ENCODE measurements around the gene TM4SF18. TPM values are rescaled to one million over a fixed set of nuclear protein-coding genes. Genes with fewer than 3 reads are reported as not detected.
A peak's percentile ranks its signal among the peaks of the same experiment; 100 is the strongest.

Gene TM4SF18
- total RNA-seq, 4 donors from 2014 or later: 6.7 to 35.5 (median 14.6) TPM

- no peaks in the 10 kb centered on the region for H3K27me3 ChIP-seq
- H3K36me3 ChIP-seq: no peaks in the 10 kb centered on the region
- no peaks in the 10 kb centered on the region for H3K4me1 ChIP-seq
- H3K27ac ChIP-seq: peak overlapping the region; percentile 31 to 74
- H3K4me3 ChIP-seq: peak overlapping the region; percentile 6 to 7
- DNase-seq: no peak
- TF ChIP-seq CTCF (IDR thresholded peaks at IDR 0.05): no peak
- TF ChIP-seq POLR2A (IDR thresholded peaks at IDR 0.05): no peak
- H3K9me3 ChIP-seq: no peaks in the 10 kb centered on the region
- intact Hi-C loops (cut with DNase I; ENCODE audit: low total_unique reads): no loop called here
Observed at GRCh38 chr3:149332771-149333170, 665 bp downstream of the TM4SF18 start.

DNA sequence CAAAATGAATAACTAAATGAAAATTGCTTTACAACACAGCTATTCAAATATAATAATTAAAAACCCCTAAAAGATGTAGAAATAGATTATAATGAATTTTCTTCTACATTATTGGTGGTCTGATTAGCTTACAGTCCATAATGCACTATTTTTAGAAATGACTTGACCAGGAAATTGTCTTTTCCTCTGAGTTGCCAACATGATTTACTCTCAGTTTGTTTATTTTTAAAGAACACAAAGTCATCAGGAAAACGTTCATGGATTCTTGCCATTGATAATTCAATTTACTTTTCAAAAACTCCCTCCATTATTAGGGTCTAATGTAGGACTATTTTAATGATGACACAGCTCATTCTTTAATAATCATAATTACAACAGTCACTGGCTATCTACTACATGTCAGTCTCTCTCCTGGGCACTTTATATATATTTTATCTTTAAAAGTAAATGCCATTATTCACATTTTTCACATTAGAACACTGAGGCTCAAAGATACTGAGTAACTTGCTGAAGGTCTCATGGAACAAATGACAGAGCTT, 1.1 kb downstream of the TM4SF18 start:
- no peaks in the 10 kb centered on the region for H3K27me3 ChIP-seq
- no peak for DNase-seq
- peak overlapping the region; percentile 31 to 74 for H3K27ac ChIP-seq
- H3K9me3 ChIP-seq: no peaks in the 10 kb centered on the region
- intact Hi-C loops (cut with DNase I; ENCODE audit: low total_unique reads): no loop called here
- TF ChIP-seq CTCF (IDR thresholded peaks at IDR 0.05): no peak
- TF ChIP-seq POLR2A (IDR thresholded peaks at IDR 0.05): no peak
- peak overlapping the region in 1 of 2 donors; percentile 6 for H3K4me3 ChIP-seq
- H3K4me1 ChIP-seq: no peaks in the 10 kb centered on the region
- no peaks in the 10 kb centered on the region for H3K36me3 ChIP-seq

GRCh38 chr3:149331396-149331795, 2.0 kb downstream of the TM4SF18 start:
- intact Hi-C loops (cut with DNase I; ENCODE audit: low total_unique reads): no loop called here
- Histone ChIP-seq H3K4me1 (no peaks in the 10 kb centered on the region), H3K27me3 (no peaks in the 10 kb centered on the region), H3K4me3 (no peak overlapping the region), H3K36me3 (no peaks in the 10 kb centered on the region), H3K9me3 (no peaks in the 10 kb centered on the region), H3K27ac (peak overlapping the region in 1 of 2 donors; percentile 19)
- TF ChIP-seq POLR2A (IDR thresholded peaks at IDR 0.05): no peak
- no peak for TF ChIP-seq CTCF (IDR thresholded peaks at IDR 0.05)
- no peak for DNase-seq

- H3K4me3 ChIP-seq: no peak overlapping the region
- H3K27me3 ChIP-seq: no peaks in the 10 kb centered on the region
- H3K4me1 ChIP-seq: no peaks in the 10 kb centered on the region
- no peaks in the 10 kb centered on the region for H3K9me3 ChIP-seq
- DNase-seq: no peak
- H3K36me3 ChIP-seq: no peaks in the 10 kb centered on the region
- peak overlapping the region in 1 of 2 donors; percentile 19 for H3K27ac ChIP-seq
- intact Hi-C loops (cut with DNase I; ENCODE audit: low total_unique reads): no loop called here
- TF ChIP-seq CTCF (IDR thresholded peaks at IDR 0.05): no peak
- no peak for TF ChIP-seq POLR2A (IDR thresholded peaks at IDR 0.05)
Observed at GRCh38 chr3:149330609-149331331, 2.7 kb downstream of the TM4SF18 start.

DNA sequence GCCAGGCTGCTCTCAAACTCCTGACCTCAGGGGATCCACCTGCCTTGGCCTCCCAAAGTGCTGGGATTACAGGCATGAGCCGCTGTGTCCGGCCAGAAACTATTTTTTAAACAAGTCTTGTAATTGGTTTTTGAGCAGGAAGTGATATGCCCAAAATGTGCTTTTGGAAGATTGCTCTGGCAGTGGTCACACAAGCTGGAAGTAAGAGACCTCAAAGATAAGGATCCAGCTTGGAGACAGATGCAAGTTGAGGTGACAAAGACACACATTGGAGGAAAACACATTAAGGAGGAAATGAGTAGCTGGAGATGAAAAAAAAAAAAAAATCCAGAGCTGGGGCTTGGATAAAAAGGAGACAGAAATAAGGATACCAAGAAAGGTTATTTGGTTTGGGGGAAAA, 6.3 kb downstream of the TM4SF18 start:
- no peak overlapping the region for H3K27ac ChIP-seq
- no peaks in the 10 kb centered on the region for H3K4me1 ChIP-seq

More for the DNA sequence above, 6.3 kb downstream of the TM4SF18 start:
- no peak for TF ChIP-seq CTCF (IDR thresholded peaks at IDR 0.05)
- TF ChIP-seq POLR2A (IDR thresholded peaks at IDR 0.05): no peak
- DNase-seq: no peak
- no peaks in the 10 kb centered on the region for H3K36me3 ChIP-seq
- H3K9me3 ChIP-seq: no peaks in the 10 kb centered on the region
- H3K4me3 ChIP-seq: no peak overlapping the region
- H3K27me3 ChIP-seq: no peaks in the 10 kb centered on the region
- intact Hi-C loops (cut with DNase I; ENCODE audit: low total_unique reads): no loop called here

All from uterus (tissue), 4 donors.